GM12892 (cell line): ENCODE results near the gene ST6GALNAC6.

Experiments
- POLR2A ChIP-seq: IDR thresholded peaks from 2 replicates; pipeline ENCODE4 v1.6.1; 2011; ENCODE audit warnings: low read depth, low read length, control low read depth
- POLR2AphosphoS5 ChIP-seq: IDR thresholded peaks from 2 replicates; pipeline ENCODE4 v1.6.1; 2011; ENCODE audit warnings: low read depth, low read length, control low read depth
- TAF1 ChIP-seq: IDR thresholded peaks from 2 replicates; pipeline ENCODE4 v1.6.1; 2011; ENCODE audit warnings: low read depth, mild to moderate bottlenecking, control low read depth, low read length, borderline replicate concordance

GRCh38 chr9:127884427-127884911 lies 14.9 kb downstream of the ST6GALNAC6 start:
- TF ChIP-seq POLR2AphosphoS5 (no peak), POLR2A (no peak), TAF1 (no peak)
